Mucosa of descending colon (tissue), 3 donors: ENCODE measurements around the gene IGFL3. TPM values are rescaled to one million over a fixed set of nuclear protein-coding genes. Genes with fewer than 3 reads are reported as not detected.

Experiments used
- ATAC-seq: fragments of 200-7000 bp; cut with Tn5 transposase; one replicate; pipeline ENCODE4 v1.9.1; 2020; ENCODE audit warnings: mild to moderate bottlenecking, moderate library complexity
- DNase-seq, 3 donors: peaks; one replicate each; pipeline ENCODE4 v3.0.0-alpha.2; 2020
- H3K36me3 ChIP-seq: fragments of 200-600 bp; one replicate; pipeline ENCODE4 v1.8.0; 2021; ENCODE audit warnings: low read depth, mild to moderate bottlenecking
- H3K4me1 ChIP-seq: fragments of 200-600 bp; one replicate; pipeline ENCODE4 v1.8.0; 2021; ENCODE audit warnings: low read depth, mild to moderate bottlenecking
- H3K4me3 ChIP-seq: fragments of 200-600 bp; one replicate; pipeline ENCODE4 v1.8.0; 2021; ENCODE audit warnings: mild to moderate bottlenecking
- H3K9me3 ChIP-seq: fragments of 200-600 bp; one replicate; pipeline ENCODE4 v1.8.0; 2021; ENCODE audit warnings: mild to moderate bottlenecking
- intact Hi-C, 2 donors: fragments of 100-400 bp; cut with DNase I in 1 of 2; cut with micrococcal nuclease in 1 of 2; formaldehyde crosslinking; loops; one replicate each; pipeline versions ENCODE4 v1.11.0 to v1.11.1; 2022; cut with DNase I, micrococcal nuclease
- total RNA-seq, 3 donors: library from RNA; stranded (reverse); fragmentation: NEBNext Ultra II Directional in 2 of 3; extraction: Animal tissue kit (Norgen Biotek cat#: 25700) in 2 of 3; gene quantifications; one replicate each; pipeline versions ENCODE4 v1.2.1 to v1.2.4, GENCODE V29; 2021 to 2023
- TF ChIP-seq, protein P1 (sequence below): fragments of 200-600 bp; IDR thresholded peaks from one replicate; pipeline ENCODE4 v1.8.0; 2022; ENCODE audit warnings: antibody characterized with exemption, mild to moderate bottlenecking
- donor health status: DM: no; HTN: no; CAD: no; lungs with moderate emphysema.
- donor health status: DM: no; HTN: no; CAD: no.
- donor health status: DM: no; HTN: yes; CAD: no.

IGFL3 gene
- total RNA-seq, 3 donors from 2014 or later, result not detected

DNA sequence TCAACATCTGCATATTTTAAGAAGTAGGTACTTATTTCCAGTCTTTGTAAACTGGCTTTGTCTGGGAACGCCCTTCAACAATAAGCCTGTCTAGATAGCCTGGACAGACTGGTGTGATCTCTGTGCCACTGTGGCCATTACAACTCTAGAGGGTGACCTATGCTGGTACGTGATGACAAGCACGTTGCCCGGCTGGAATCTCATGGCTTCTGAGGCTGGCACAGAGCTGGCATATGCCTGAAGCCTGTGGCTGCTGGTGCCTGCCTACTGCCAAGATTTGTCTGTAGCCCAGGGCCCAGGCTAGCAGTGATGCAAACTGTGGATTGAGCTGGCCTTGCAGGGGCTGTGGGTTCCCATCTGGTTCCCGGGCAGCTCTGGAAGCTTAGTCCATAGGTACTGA is 34.0 kb downstream of the IGFL3 start:
- H3K36me3 ChIP-seq, result no peaks in the 10 kb centered on the region
- H3K4me1 ChIP-seq, result no peaks in the 10 kb centered on the region
- intact Hi-C loops, result no loop called here
- TF ChIP-seq, protein P1, sequence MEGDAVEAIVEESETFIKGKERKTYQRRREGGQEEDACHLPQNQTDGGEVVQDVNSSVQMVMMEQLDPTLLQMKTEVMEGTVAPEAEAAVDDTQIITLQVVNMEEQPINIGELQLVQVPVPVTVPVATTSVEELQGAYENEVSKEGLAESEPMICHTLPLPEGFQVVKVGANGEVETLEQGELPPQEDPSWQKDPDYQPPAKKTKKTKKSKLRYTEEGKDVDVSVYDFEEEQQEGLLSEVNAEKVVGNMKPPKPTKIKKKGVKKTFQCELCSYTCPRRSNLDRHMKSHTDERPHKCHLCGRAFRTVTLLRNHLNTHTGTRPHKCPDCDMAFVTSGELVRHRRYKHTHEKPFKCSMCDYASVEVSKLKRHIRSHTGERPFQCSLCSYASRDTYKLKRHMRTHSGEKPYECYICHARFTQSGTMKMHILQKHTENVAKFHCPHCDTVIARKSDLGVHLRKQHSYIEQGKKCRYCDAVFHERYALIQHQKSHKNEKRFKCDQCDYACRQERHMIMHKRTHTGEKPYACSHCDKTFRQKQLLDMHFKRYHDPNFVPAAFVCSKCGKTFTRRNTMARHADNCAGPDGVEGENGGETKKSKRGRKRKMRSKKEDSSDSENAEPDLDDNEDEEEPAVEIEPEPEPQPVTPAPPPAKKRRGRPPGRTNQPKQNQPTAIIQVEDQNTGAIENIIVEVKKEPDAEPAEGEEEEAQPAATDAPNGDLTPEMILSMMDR, result no peak
- H3K9me3 ChIP-seq, result peaks cover 14% of the 10 kb centered on the region
- DNase-seq, result no peak
- no peak for ATAC-seq
- H3K4me3 ChIP-seq, result no peak overlapping the region

DNA sequence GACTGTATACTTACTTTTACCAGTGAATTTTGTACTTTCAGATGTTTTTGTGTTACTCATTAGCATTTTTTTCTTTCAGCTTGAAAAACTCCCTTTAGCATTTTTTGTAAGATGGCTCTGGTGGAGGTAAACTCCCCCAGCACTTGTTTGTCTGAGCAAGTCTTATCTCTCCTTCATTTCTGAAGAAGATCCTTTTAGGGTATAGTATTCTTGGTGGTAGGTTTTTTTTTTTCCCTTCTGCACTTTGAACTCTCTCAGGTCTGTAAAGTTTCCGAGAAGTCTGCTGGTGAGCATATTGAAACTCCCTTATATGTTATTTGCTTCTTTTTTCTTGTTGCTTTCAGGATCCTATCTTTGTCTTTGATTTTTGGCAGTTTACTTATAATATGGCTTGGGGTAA is 35.1 kb downstream of the IGFL3 start:
- TF ChIP-seq, protein P1, result no peak
- Histone ChIP-seq H3K4me1 (no peaks in the 10 kb centered on the region), H3K36me3 (no peaks in the 10 kb centered on the region), H3K4me3 (no peak overlapping the region), H3K9me3 (peaks cover 14% of the 10 kb centered on the region)
- DNase-seq (no peak), ATAC-seq (no peak)
- intact Hi-C loops, result loop anchor here in 1 of 2 donors (10.0 kb wide), 1 partner anchor 105 kb away; no protein-coding TSS in a partner anchor

DNA sequence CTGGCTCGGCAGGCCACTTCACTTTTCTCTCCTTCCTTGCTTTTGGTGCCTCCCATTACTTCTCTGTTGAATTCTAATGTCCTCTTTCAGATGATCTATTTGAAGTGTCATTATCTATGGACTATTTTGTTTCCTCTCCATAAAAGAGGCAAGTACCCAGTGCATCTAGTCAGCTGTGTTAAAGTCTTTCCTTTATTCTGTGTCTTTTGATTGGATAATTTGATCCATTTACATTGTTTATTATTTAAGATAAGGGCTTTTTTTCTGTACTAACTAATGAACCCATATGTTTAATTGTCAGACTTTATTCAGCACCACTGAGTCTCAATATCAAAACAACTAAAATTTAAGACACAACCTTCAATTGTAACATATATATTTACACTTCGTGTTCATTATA is 36.4 kb downstream of the IGFL3 start:
- intact Hi-C loops, result loop anchor here in 1 of 2 donors (10.0 kb wide), 1 partner anchor 107 kb away; no protein-coding TSS in a partner anchor
- H3K4me1 ChIP-seq, result no peaks in the 10 kb centered on the region
- ATAC-seq, result no peak

DNA sequence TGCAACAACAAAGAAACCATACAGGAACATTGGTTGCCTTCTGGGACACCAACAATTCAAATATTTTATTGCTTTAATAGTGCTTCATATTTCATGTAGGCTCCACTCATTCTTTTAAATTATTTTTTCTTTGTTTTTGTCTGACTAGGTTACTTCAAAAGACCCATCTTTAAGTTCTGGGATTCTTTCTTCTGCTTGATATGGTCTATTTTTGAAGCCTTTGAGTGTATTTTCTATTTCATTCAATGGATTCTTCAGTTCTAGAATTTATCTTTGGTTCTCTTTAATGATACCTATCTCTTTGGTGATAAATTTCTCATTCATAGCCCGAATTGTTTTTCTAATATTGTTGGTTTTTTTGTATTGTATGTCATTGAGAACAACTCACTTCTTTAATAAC is 38.6 kb downstream of the IGFL3 start:
- TF ChIP-seq, protein P1, result no peak
- intact Hi-C loops, result loop anchor here in 1 of 2 donors (10.0 kb wide), 1 partner anchor 109 kb away; no protein-coding TSS in a partner anchor
- Histone ChIP-seq H3K36me3 (no peaks in the 10 kb centered on the region), H3K4me1 (no peaks in the 10 kb centered on the region), H3K9me3 (peaks cover 14% of the 10 kb centered on the region), H3K4me3 (no peak overlapping the region)
- DNase-seq (no peak), ATAC-seq (no peak)

More for the DNA sequence above, 36.4 kb downstream of the IGFL3 start:
- TF ChIP-seq, protein P1, result no peak
- no peak for DNase-seq
- Histone ChIP-seq H3K9me3 (peaks cover 14% of the 10 kb centered on the region), H3K36me3 (no peaks in the 10 kb centered on the region), H3K4me3 (no peak overlapping the region)

DNA sequence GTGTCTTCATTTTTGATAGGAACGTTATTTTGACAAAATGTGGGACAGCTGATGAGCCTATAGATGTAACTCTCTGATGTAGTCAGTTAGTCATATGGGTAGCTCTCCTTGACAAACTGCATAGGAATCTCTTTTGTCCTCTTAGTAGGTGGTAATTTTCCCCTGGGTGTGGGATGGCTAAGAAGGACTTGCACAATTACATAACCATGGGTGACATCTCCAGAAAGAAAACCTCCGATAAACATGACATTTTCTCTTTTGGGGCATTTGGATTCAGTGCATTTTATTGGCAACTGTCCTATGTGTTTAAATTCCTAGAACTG is 41.8 kb downstream of the IGFL3 start:
- TF ChIP-seq, protein P1, result no peak
- DNase-seq (no peak), ATAC-seq (no peak)
- peaks cover 11% of the 10 kb centered on the region for H3K9me3 ChIP-seq
- intact Hi-C loops, result loop anchor here (2.0 to 10.0 kb wide), 3 partner anchors 106 to 180 kb away; no protein-coding TSS in a partner anchor
- no peaks in the 10 kb centered on the region for H3K36me3 ChIP-seq
- no peaks in the 10 kb centered on the region for H3K4me1 ChIP-seq
- no peak overlapping the region for H3K4me3 ChIP-seq
